HEK293 (cell line): Measurements from ENCODE around the gene ZBTB4.

Experiments used
- CTCF ChIA-PET: fragments of 350-600 bp; formaldehyde crosslinking; extraction: SDS; loops from one replicate; lab custom pipeline; 2021; ENCODE audit warnings: antibody characterized with exemption; lab: Yijun Ruan, JAX
- POLR2A ChIA-PET: fragments of 300-600 bp; formaldehyde crosslinking; extraction: SDS; loops from one replicate; lab custom pipeline; 2020; ENCODE audit warnings: antibody characterized with exemption, inconsistent platforms; lab: Yijun Ruan, JAX
- H3K27ac ChIP-seq: fragments of 200-500 bp; sonication (Bioruptor generic); 2 replicates; pipeline ENCODE4 v1.5.1; 2014; ENCODE audit warnings: low read depth, low read length, control low read depth, inconsistent platforms; ENCODE audit errors: extremely low read depth
- H3K36me3 ChIP-seq, 2 experiments: fragments of 200-500 bp in 1 of 2; sonication (Bioruptor generic) in 1 of 2; 1 replicate in 1 of 2; 2 replicates in 1 of 2; pipeline ENCODE4 v1.5.1; 2014 to 2017; ENCODE audit warnings: inconsistent platforms in 2 of 2, low read length in 2 of 2; ENCODE audit not compliant: control insufficient read depth in 2 of 2, insufficient read depth in 1 of 2
- H3K4me1 ChIP-seq: fragments of 200-500 bp; sonication (Bioruptor generic); 2 replicates; pipeline ENCODE4 v1.5.1; 2014; ENCODE audit warnings: mild to moderate bottlenecking, low read length, inconsistent platforms; ENCODE audit not compliant: control insufficient read depth, insufficient read depth
- H3K4me3 ChIP-seq: 2 replicates; pipeline ENCODE4 v1.5.1; 2011; ENCODE audit warnings: low read depth, mild to moderate bottlenecking, control low read depth, low read length, moderate library complexity
- H3K9me3 ChIP-seq: fragments of 200-500 bp; sonication (Bioruptor generic); 2 replicates; pipeline ENCODE4 v1.5.1; 2014; ENCODE audit warnings: low read depth, low read length, inconsistent platforms; ENCODE audit not compliant: control insufficient read depth, insufficient read depth
- EGR2 ChIP-seq: fragments of 450-650 bp; formaldehyde crosslinking; IDR thresholded peaks from 2 replicates; pipeline ENCODE4 v1.5.1; 2016; ENCODE audit warnings: low read depth, missing biosample characterization, missing genetic modification characterization
- GLIS1 ChIP-seq: fragments of 450-650 bp; formaldehyde crosslinking; IDR thresholded peaks from 2 replicates; pipeline ENCODE4 v1.5.1; 2016; ENCODE audit warnings: missing biosample characterization, missing genetic modification characterization
- GLIS2 ChIP-seq: fragments of 450-650 bp; formaldehyde crosslinking; IDR thresholded peaks from 2 replicates; pipeline ENCODE4 v1.5.1; 2016; ENCODE audit warnings: missing biosample characterization, missing genetic modification characterization
- KLF9 ChIP-seq: fragments of 450-650 bp; formaldehyde crosslinking; IDR thresholded peaks from 2 replicates; pipeline ENCODE4 v1.5.1; 2016; ENCODE audit warnings: missing biosample characterization, missing genetic modification characterization, low read depth
- OSR2 ChIP-seq: fragments of 450-650 bp; formaldehyde crosslinking; IDR thresholded peaks from 2 replicates; pipeline ENCODE4 v1.5.1; 2016; ENCODE audit warnings: missing biosample characterization, missing genetic modification characterization
- PATZ1 ChIP-seq: fragments of 450-650 bp; formaldehyde crosslinking; IDR thresholded peaks from 2 replicates; pipeline ENCODE4 v1.5.1; 2016; ENCODE audit warnings: missing biosample characterization, missing genetic modification characterization
- PRDM4 ChIP-seq: fragments of 450-650 bp; formaldehyde crosslinking; IDR thresholded peaks from 2 replicates; pipeline ENCODE4 v1.5.1; 2017; ENCODE audit warnings: missing biosample characterization, missing genetic modification characterization
- RBAK ChIP-seq: fragments of 450-650 bp; formaldehyde crosslinking; IDR thresholded peaks from 2 replicates; pipeline ENCODE4 v1.5.1; 2016; ENCODE audit warnings: missing biosample characterization, missing genetic modification characterization
- SCRT1 ChIP-seq: fragments of 450-650 bp; formaldehyde crosslinking; IDR thresholded peaks from 2 replicates; pipeline ENCODE4 v1.5.1; 2016; ENCODE audit warnings: missing biosample characterization, missing genetic modification characterization, borderline replicate concordance
- SCRT2 ChIP-seq: fragments of 450-650 bp; formaldehyde crosslinking; IDR thresholded peaks from 2 replicates; pipeline ENCODE4 v1.5.1; 2016; ENCODE audit warnings: missing biosample characterization, missing genetic modification characterization
- SP3 ChIP-seq: fragments of 450-650 bp; formaldehyde crosslinking; IDR thresholded peaks from 2 replicates; pipeline ENCODE4 v1.5.1; 2016; ENCODE audit warnings: missing biosample characterization, missing genetic modification characterization
- SP7 ChIP-seq: fragments of 450-650 bp; formaldehyde crosslinking; IDR thresholded peaks from 2 replicates; pipeline ENCODE4 v1.5.1; 2016; ENCODE audit warnings: missing biosample characterization, missing genetic modification characterization
- ZEB2 ChIP-seq: fragments of 450-650 bp; formaldehyde crosslinking; IDR thresholded peaks from 2 replicates; pipeline ENCODE4 v1.5.1; 2016; ENCODE audit warnings: missing biosample characterization, missing genetic modification characterization
- ZFP69B ChIP-seq: fragments of 450-650 bp; formaldehyde crosslinking; IDR thresholded peaks from 2 replicates; pipeline ENCODE4 v1.5.1; 2016; ENCODE audit warnings: missing biosample characterization, missing genetic modification characterization
- ZIC2 ChIP-seq: fragments of 450-650 bp; formaldehyde crosslinking; IDR thresholded peaks from 2 replicates; pipeline ENCODE4 v1.5.1; 2016; ENCODE audit warnings: missing biosample characterization, missing genetic modification characterization
- ZNF175 ChIP-seq: fragments of 450-650 bp; formaldehyde crosslinking; IDR thresholded peaks from 2 replicates; pipeline ENCODE4 v1.5.1; 2016; ENCODE audit warnings: missing biosample characterization, missing genetic modification characterization
- ZNF211 ChIP-seq: fragments of 450-650 bp; formaldehyde crosslinking; IDR thresholded peaks from 2 replicates; pipeline ENCODE4 v1.5.1; 2016; ENCODE audit warnings: low read depth, missing biosample characterization, missing genetic modification characterization
- ZNF274 ChIP-seq, 2 experiments: fragments of 200-500 bp in 1 of 2; fragments of 450-650 bp in 1 of 2; sonication (Bioruptor generic) in 1 of 2; formaldehyde crosslinking in 1 of 2; IDR thresholded peaks; 2 replicates each; pipeline versions ENCODE4 v1.5.1 to v1.6.1; 2014 to 2016; ENCODE audit warnings: borderline replicate concordance in 1 of 2, inconsistent platforms in 1 of 2, low read length in 1 of 2, missing biosample characterization in 1 of 2, missing genetic modification characterization in 1 of 2
- ZNF335 ChIP-seq: fragments of 450-650 bp; formaldehyde crosslinking; conservative IDR thresholded peaks from 2 replicates; pipeline ENCODE4 v1.5.1; 2016; ENCODE audit warnings: missing biosample characterization, missing genetic modification characterization
- ZNF391 ChIP-seq: fragments of 450-650 bp; formaldehyde crosslinking; IDR thresholded peaks from 2 replicates; pipeline ENCODE4 v1.5.1; 2016; ENCODE audit warnings: low read depth, missing biosample characterization, missing genetic modification characterization, borderline replicate concordance
- ZNF449 ChIP-seq: fragments of 450-650 bp; formaldehyde crosslinking; IDR thresholded peaks from 2 replicates; pipeline ENCODE4 v1.5.1; 2017; ENCODE audit warnings: missing biosample characterization, mild to moderate bottlenecking, missing genetic modification characterization, moderate library complexity
- ZNF639 ChIP-seq: fragments of 450-650 bp; formaldehyde crosslinking; IDR thresholded peaks from 2 replicates; pipeline ENCODE4 v1.5.1; 2016; ENCODE audit warnings: missing biosample characterization, missing genetic modification characterization
- ZNF692 ChIP-seq: fragments of 450-650 bp; formaldehyde crosslinking; IDR thresholded peaks from 2 replicates; pipeline ENCODE4 v1.5.1; 2016; ENCODE audit warnings: missing biosample characterization, missing genetic modification characterization
- ZNF76 ChIP-seq: fragments of 450-650 bp; formaldehyde crosslinking; IDR thresholded peaks from 2 replicates; pipeline ENCODE4; 2016; ENCODE audit warnings: low read depth, missing biosample characterization, missing genetic modification characterization, borderline replicate concordance

The ZBTB4 gene

GRCh38 chr17:7478276-7479212 lies 887 bp downstream of the ZBTB4 start (continued):
- TF ChIP-seq ZNF211 (no peak), RBAK (tag by site-specific recombination) (no peak), SP3 (tag by site-specific recombination) (peak; percentile 71), ZNF76 (tag by site-specific recombination) (peak; percentile 33; the same call in 1 of the 2 replicates), GLIS1 (peak; percentile 37; the same call in 1 of the 2 replicates), ZNF175 (tag by site-specific recombination) (no peak), ZNF335 (tag by site-specific recombination) (peak; percentile 26; the same call in 1 of the 2 replicates), EGR2 (tag by site-specific recombination) (peak; percentile 21; the same call in 1 of the 2 replicates), ZNF391 (tag by site-specific recombination) (peak; percentile 50; the same call in 1 of the 2 replicates), GLIS2 (tag by site-specific recombination) (peak; percentile 89), KLF9 (peak; percentile 58; the same call in 1 of the 2 replicates), OSR2 (no peak), ZEB2 (0 out of 2 replicates have a peak, but pooled peaks have one; percentile 31), ZNF639 (tag by site-specific recombination) (no peak)

- Histone ChIP-seq H3K4me3 (no peak overlapping the region; the same call in 1 of the 2 replicates), H3K27ac (peak overlapping the region; percentile 97; the same call in 1 of the 2 replicates), H3K4me1 (peaks cover 15% of the 10 kb centered on the region), H3K36me3 (no peaks in the 10 kb centered on the region; a peak in 1 of 3 replicates), H3K9me3 (no peaks in the 10 kb centered on the region)
- CTCF ChIA-PET, result interaction anchor here (0.5 to 3.4 kb wide), 6 partner anchors 32 to 156 kb away, joined by 3 to 14 read pairs (median 7); partner anchors contain the start of gene TMEM102
- POLR2A ChIA-PET, result interaction anchor here (1.0 to 2.4 kb wide), 2 partner anchors 7 to 42 kb away, joined by 3 to 19 read pairs; partner anchors contain the start of genes POLR2A and TMEM102
- peak; percentile 48; the same call in 1 of the 2 replicates for TF ChIP-seq SCRT1
- peak; percentile 59 for TF ChIP-seq ZFP69B (tag by site-specific recombination)
- peak; percentile 66; the same call in 1 of the 2 replicates for TF ChIP-seq ZNF692 (tag by site-specific recombination)
- TF ChIP-seq ZNF449, result peak; percentile 78; the same call in 1 of the 2 replicates
- no peak for TF ChIP-seq PRDM4 (tag by site-specific recombination)
- peak; percentile 85 for TF ChIP-seq SP7 (tag by site-specific recombination)
- TF ChIP-seq PATZ1 (tag by site-specific recombination), result 0 out of 2 replicates have a peak, but pooled peaks have one; percentile 30
- no peak for TF ChIP-seq ZNF274 (IDR thresholded peaks at IDR 0.05; ENCODE audit: low read length)
- TF ChIP-seq ZNF274 (tag by site-specific recombination; IDR thresholded peaks at IDR 0.05; ENCODE audit: borderline replicate concordance), result no peak
- no peak for TF ChIP-seq ZNF76 (tag by site-specific recombination)
- peak; percentile 95 for TF ChIP-seq SCRT2 (tag by site-specific recombination)
- TF ChIP-seq ZIC2 (tag by site-specific recombination), result 0 out of 2 replicates have a peak, but pooled peaks have one; percentile 26
Observed at GRCh38 chr17:7477392-7478275, 1.8 kb downstream of the ZBTB4 start.
